Glutamatergic neuron (in vitro differentiated cells): ENCODE measurements around the gene DHDDS. TPM values are rescaled to one million over a fixed set of nuclear protein-coding genes. Genes with fewer than 3 reads are reported as not detected.

Source experiments
- DNase-seq: peaks from one replicate; pipeline ENCODE4 v3.0.0; 2022
- H3K27ac Mint-ChIP-seq: one replicate; pipeline ENCODE4 v1.8.0; 2020; ENCODE audit warnings: mild to moderate bottlenecking, mixed read lengths, inconsistent platforms; ENCODE audit not compliant: unreplicated experiment
- H3K27me3 Mint-ChIP-seq: one replicate; pipeline ENCODE4 v1.8.0; 2020; ENCODE audit warnings: mild to moderate bottlenecking, moderate library complexity, mixed read lengths, inconsistent platforms; ENCODE audit not compliant: unreplicated experiment
- H3K36me3 Mint-ChIP-seq: one replicate; pipeline ENCODE4 v1.8.0; 2020; ENCODE audit warnings: mild to moderate bottlenecking, mixed read lengths, inconsistent platforms; ENCODE audit not compliant: unreplicated experiment
- H3K4me1 Mint-ChIP-seq: one replicate; pipeline ENCODE4 v1.8.0; 2020; ENCODE audit warnings: mild to moderate bottlenecking, low read depth, mixed read lengths, inconsistent platforms; ENCODE audit not compliant: unreplicated experiment
- H3K4me3 Mint-ChIP-seq: one replicate; pipeline ENCODE4 v1.8.0; 2020; ENCODE audit warnings: mild to moderate bottlenecking, mixed read lengths, inconsistent platforms; ENCODE audit not compliant: unreplicated experiment
- H3K9me3 Mint-ChIP-seq: one replicate; pipeline ENCODE4 v1.8.0; 2020; ENCODE audit warnings: mild to moderate bottlenecking, moderate library complexity, mixed read lengths, inconsistent platforms; ENCODE audit not compliant: unreplicated experiment
- total RNA-seq: library from RNA; stranded (reverse); fragmentation: NEBNext Ultra II Directional; extraction: Animal tissue kit (Norgen Biotek cat#: 25700); gene quantifications from one replicate; pipeline ENCODE4 v1.2.1, GENCODE V29; 2021; ENCODE audit not compliant: unreplicated experiment
- TF ChIP-seq, protein P1 (sequence below): fragments of 200-600 bp; sonication (generic); IDR thresholded peaks from one replicate; pipeline ENCODE4 v1.5.0; 2021; ENCODE audit not compliant: partially characterized antibody, unreplicated experiment

DHDDS gene
- total RNA-seq, 1 donor from 2014 or later, result 64.6 TPM

DNA sequence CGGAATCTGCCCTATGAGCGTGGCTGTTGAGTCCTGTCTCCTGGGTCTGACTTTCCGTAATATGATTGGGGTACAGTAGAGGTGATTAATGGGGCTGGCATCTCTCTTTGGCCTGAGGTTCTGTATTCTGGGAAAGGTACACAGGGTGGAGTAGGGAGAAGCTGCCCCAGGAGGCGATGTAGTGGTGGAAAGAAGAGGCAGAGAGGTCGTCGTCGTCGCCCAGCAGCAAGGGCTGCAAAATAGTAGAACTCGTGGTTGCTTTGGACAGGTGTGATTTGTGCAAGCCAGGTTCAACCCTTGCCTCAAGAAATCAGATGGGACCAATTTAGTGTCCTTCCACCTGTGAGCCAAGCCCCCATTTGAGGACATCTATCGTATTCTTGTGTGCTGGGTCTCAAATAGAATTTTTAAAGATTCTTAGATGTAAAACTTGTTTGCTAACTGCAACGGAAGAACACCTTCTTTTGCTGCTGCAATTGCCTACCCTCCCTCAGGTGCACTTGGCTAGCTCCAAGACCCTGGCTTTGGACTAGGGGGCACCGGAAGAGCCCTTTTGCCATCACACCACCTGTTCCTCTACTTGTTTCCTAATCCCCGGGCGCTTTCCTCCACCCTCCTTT is 38.9 kb downstream of the DHDDS start:
- TF ChIP-seq, protein P1, sequence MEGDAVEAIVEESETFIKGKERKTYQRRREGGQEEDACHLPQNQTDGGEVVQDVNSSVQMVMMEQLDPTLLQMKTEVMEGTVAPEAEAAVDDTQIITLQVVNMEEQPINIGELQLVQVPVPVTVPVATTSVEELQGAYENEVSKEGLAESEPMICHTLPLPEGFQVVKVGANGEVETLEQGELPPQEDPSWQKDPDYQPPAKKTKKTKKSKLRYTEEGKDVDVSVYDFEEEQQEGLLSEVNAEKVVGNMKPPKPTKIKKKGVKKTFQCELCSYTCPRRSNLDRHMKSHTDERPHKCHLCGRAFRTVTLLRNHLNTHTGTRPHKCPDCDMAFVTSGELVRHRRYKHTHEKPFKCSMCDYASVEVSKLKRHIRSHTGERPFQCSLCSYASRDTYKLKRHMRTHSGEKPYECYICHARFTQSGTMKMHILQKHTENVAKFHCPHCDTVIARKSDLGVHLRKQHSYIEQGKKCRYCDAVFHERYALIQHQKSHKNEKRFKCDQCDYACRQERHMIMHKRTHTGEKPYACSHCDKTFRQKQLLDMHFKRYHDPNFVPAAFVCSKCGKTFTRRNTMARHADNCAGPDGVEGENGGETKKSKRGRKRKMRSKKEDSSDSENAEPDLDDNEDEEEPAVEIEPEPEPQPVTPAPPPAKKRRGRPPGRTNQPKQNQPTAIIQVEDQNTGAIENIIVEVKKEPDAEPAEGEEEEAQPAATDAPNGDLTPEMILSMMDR, result no peak
- Mint-ChIP-seq H3K4me1 (peaks cover 38% of the 10 kb centered on the region), H3K36me3 (no peaks in the 10 kb centered on the region), H3K4me3 (peak overlapping the region; percentile 88), H3K27me3 (peaks cover 11% of the 10 kb centered on the region), H3K27ac (peak overlapping the region; percentile 62), H3K9me3 (peaks cover 10% of the 10 kb centered on the region)
- no peak for DNase-seq

DNA sequence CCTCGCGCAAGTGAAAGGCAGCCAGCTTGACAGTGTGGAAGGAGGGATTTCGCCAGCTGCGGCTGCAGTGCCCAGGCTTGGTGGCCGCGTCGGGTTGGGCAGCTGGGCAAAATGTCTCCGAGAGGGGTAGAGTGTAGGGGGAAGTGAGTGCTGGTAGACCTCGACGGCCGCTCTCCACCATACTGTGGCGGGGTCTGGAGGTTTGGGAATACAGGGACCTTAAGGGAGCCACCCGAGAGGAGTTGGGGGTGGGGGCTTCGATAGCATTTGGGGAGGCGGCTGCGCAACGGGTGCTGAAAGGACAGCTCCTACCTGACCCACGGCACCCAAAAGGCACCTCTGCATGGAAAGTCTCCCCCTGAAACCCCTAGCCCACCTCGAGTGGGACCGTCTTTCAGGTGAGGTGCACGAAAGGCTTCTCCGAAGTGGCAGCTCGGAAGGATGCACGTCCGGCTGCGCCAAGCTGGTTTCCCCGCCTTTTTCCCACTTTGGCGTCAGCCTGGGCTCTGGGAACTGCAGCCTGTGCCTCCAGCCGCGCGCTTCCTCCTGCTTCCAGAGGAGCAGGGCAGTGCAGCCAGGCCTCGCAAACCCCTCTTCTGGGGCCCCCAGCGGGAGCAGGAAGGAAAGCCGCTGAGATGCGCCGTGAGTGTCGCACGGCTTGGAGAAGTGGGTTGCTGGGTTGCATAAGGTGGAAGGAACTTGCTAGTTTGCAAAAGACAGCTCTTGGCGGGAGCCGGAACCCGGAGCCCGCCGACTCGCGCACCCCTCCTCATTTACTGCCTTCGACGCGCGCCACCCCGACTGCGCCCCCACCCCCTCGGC is 39.6 kb downstream of the DHDDS start:
- TF ChIP-seq, protein P1, result no peak
- peaks cover 11% of the 10 kb centered on the region for H3K27me3 Mint-ChIP-seq
- peaks cover 10% of the 10 kb centered on the region for H3K9me3 Mint-ChIP-seq
- H3K27ac Mint-ChIP-seq, result peak overlapping the region; percentile 91
- H3K4me3 Mint-ChIP-seq, result peak overlapping the region; percentile 88
- H3K36me3 Mint-ChIP-seq, result no peaks in the 10 kb centered on the region
- peaks cover 38% of the 10 kb centered on the region for H3K4me1 Mint-ChIP-seq
- DNase-seq, result peak; percentile 76

DNA sequence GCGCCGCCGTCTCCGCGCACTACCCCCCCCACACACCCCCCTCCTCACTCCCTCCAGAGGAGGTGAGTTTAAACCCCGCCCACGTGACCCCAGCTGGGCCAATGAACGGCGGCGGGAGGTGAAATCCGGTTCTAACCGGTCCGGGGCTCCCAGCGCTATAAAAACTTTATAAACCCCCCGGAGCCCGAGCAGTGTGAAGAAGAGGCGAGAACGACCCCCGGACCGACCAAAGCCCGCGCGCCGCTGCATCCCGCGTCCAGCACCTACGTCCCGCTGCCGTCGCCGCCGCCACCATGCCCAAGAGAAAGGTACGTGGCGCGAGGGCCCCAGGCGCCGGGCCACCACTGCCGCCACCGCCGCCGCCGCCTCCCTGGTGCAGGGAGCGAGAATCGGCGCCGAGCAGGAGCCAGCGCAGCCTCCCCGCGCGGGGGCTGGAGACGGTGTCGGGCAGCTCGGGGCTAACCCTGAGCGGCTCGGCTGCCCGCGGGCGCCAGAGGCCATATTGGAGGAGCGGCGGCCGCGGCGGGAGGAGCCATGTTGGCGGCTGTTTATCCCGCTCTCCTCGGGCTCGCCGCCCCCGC is 40.3 kb downstream of the DHDDS start, which contains the start of gene HMGN2:
Gene HMGN2, plus strand, starts transcription at position 121 of the 581 bp plus-strand sequence. Its CDS starts 173 bp downstream, at position 294.
- Mint-ChIP-seq H3K36me3 (no peaks in the 10 kb centered on the region), H3K9me3 (peaks cover 10% of the 10 kb centered on the region), H3K27me3 (peaks cover 11% of the 10 kb centered on the region), H3K4me1 (peaks cover 37% of the 10 kb centered on the region), H3K4me3 (peak within 1 kb of the TSS; percentile 92), H3K27ac (peak within 1 kb of the TSS; percentile 91)
- peak; percentile 87 for DNase-seq
- TF ChIP-seq, protein P1, result no peak

DNA sequence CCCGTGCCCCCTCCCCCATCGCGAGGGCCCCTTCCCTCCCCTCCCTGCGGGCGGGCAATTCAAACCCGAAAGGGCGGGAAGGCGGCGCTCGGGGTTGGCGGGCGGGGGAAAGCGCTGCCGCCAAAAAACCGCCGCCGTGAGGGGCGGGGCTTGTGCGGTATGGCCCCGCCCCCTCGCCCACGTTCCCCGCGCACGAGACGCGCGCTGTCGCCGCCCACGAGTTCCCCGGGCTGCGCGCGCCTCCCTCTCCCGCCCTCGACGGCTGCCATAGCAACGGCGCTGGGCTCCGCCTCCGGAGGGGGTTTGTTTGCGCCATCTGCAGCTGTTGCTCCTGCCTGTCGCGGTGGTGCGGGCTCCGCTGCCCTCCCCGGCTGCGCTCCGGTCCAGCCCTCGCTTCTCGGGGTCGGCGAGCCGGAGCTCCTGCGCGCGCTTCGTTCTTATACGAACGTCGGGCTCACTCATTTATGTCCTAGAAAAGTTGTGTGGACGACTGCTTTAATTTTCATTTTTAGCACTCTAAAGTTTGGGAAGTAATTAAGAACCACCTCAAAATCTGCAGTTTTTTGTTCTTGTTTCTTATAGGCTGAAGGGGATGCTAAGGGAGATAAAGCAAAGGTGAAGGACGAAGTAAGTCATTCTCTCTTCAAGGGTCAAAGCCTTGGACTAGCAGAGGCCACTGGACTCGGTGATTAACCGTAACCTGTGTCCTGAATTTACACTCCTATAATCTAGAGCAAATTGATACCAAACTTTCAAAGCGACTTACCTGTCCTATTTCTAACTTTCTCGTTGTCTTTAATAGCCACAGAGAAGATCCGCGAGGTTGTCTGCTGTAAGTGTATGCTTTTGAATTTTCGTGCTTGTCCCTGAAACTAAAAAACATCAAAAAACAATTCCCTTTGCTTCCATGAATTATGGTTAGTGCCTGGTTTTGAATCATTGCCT is 41.1 kb downstream of the DHDDS start:
- no peaks in the 10 kb centered on the region for H3K36me3 Mint-ChIP-seq
- peak overlapping the region; percentile 82 for H3K27ac Mint-ChIP-seq
- TF ChIP-seq, protein P1, result no peak
- peaks cover 11% of the 10 kb centered on the region for H3K27me3 Mint-ChIP-seq
- DNase-seq, result peak; percentile 96
- H3K4me3 Mint-ChIP-seq, result peak overlapping the region; percentile 92
- H3K9me3 Mint-ChIP-seq, result peaks cover 10% of the 10 kb centered on the region
- peaks cover 33% of the 10 kb centered on the region for H3K4me1 Mint-ChIP-seq
